ENCODE data around the gene NRROS.
A peak's percentile ranks its signal among the peaks of the same experiment; 100 is the strongest.

Gene NRROS

GRCh38 chr3:196651819-196652218, 12.3 kb downstream of the NRROS start:
- DNase-seq: no peak

GRCh38 chr3:196652961-196653795, 13.7 kb downstream of the NRROS start:
- no peak for DNase-seq

- no peak for DNase-seq
These were observed 14.7 kb downstream of the NRROS start for GRCh38 chr3:196654006-196654734.

- DNase-seq: no peak
These were observed 15.2 kb downstream of the NRROS start for GRCh38 chr3:196654735-196655090.

GRCh38 chr3:196655496-196655895, 16.0 kb downstream of the NRROS start:
- DNase-seq: no peak

GRCh38 chr3:196656213-196656612, 16.7 kb downstream of the NRROS start:
- no peak for DNase-seq

GRCh38 chr3:196659901-196660351, 20.4 kb downstream of the NRROS start:
- no peak for DNase-seq

GRCh38 chr3:196660381-196661166, 21.1 kb downstream of the NRROS start:
- no peak for DNase-seq

GRCh38 chr3:196661400-196661799, 21.9 kb downstream of the NRROS start:
- no peak for DNase-seq

- DNase-seq: no peak
These were observed 22.5 kb downstream of the NRROS start for GRCh38 chr3:196662033-196662432.

- no peak for DNase-seq
These were observed 23.4 kb downstream of the NRROS start for GRCh38 chr3:196662711-196663571.

- peak; percentile 66 to 91 for DNase-seq
These were observed 26.7 kb downstream of the NRROS start for GRCh38 chr3:196666001-196666867.

- DNase-seq: no peak
These were observed 27.7 kb downstream of the NRROS start for GRCh38 chr3:196667056-196667825.

GRCh38 chr3:196670339-196670738, 30.8 kb downstream of the NRROS start:
- no peak for DNase-seq

- DNase-seq: no peak
These were observed 34.1 kb downstream of the NRROS start for GRCh38 chr3:196673632-196674031.

- no peak for DNase-seq
These were observed 37.9 kb downstream of the NRROS start for GRCh38 chr3:196677353-196677752.

GRCh38 chr3:196677931-196678330, 38.4 kb downstream of the NRROS start:
- no peak for DNase-seq

GRCh38 chr3:196684548-196685407, 45.3 kb downstream of the NRROS start:
- peak in 1 of 2 experiments; percentile 25 for DNase-seq

GRCh38 chr3:196686436-196686835, 46.9 kb downstream of the NRROS start:
- no peak for DNase-seq

Measured in cerebellar nuclear complex (tissue), 1 donor.